ENCODE measurements around the gene CLEC1A. TPM values are rescaled to one million over a fixed set of nuclear protein-coding genes. Genes with fewer than 3 reads are reported as not detected.

The CLEC1A gene
- total RNA-seq, 1 donor from 2014 or later = 0.04 TPM

DNA sequence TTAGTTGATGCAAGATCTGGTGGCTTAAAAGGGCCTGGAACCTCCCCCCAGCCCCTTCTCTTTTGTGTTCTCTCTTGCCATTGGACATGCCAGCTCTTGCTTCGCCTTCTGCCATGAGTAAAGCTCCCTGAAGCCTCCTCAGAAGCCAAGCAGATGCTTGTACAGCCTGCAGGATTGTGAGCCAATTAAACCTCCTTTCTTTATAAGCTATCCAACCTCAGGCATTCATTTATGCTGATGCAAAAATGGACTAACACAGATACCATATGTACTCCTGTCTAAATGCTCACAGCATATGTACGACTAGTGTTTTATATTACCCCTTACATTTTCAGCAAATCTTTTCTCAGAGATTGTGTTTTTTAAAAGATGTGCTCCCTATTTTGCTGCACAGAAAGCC, 26.7 kb downstream of the CLEC1A start:
- TF ChIP-seq, protein P1, sequence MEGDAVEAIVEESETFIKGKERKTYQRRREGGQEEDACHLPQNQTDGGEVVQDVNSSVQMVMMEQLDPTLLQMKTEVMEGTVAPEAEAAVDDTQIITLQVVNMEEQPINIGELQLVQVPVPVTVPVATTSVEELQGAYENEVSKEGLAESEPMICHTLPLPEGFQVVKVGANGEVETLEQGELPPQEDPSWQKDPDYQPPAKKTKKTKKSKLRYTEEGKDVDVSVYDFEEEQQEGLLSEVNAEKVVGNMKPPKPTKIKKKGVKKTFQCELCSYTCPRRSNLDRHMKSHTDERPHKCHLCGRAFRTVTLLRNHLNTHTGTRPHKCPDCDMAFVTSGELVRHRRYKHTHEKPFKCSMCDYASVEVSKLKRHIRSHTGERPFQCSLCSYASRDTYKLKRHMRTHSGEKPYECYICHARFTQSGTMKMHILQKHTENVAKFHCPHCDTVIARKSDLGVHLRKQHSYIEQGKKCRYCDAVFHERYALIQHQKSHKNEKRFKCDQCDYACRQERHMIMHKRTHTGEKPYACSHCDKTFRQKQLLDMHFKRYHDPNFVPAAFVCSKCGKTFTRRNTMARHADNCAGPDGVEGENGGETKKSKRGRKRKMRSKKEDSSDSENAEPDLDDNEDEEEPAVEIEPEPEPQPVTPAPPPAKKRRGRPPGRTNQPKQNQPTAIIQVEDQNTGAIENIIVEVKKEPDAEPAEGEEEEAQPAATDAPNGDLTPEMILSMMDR (IDR thresholded peaks at IDR 0.05; ENCODE audit: insufficient read depth, low read length, poor library complexity, severe bottlenecking) = no peak
- no peak for DNase-seq (ENCODE audit: low read depth)
- no peaks in the 10 kb centered on the region for H3K36me3 ChIP-seq (ENCODE audit: control insufficient read depth, insufficient read depth, low read length)
- H3K4me3 ChIP-seq (ENCODE audit: low read depth, low read length) = no peak overlapping the region
- H3K27me3 ChIP-seq (ENCODE audit: control insufficient read depth, insufficient read depth, low read length) = no peaks in the 10 kb centered on the region

DNA sequence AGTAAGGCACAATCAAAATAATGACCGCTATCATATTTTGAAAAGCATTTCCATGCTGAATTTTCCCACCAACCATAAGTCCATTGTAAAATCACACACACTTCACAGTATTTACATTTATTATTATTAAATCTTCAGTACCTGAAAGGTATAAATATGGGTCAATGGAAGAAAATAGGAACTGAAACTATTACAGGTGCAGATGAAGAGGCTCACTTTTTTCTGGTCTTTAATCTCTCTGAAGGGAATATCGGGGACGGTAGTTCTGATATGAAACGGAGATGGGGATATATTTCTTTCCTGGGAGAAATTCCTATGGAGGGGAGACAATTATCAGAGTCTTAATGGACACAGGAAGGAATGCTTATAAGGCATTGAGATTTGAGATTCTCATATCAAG, 28.4 kb downstream of the CLEC1A start:
- Histone ChIP-seq H3K36me3 (ENCODE audit: control insufficient read depth, insufficient read depth, low read length) (no peaks in the 10 kb centered on the region), H3K4me3 (ENCODE audit: low read depth, low read length) (no peak overlapping the region), H3K27me3 (ENCODE audit: control insufficient read depth, insufficient read depth, low read length) (no peaks in the 10 kb centered on the region)
- no peak for DNase-seq (ENCODE audit: low read depth)
- TF ChIP-seq, protein P1 (IDR thresholded peaks at IDR 0.05; ENCODE audit: insufficient read depth, low read length, poor library complexity, severe bottlenecking) = no peak

DNA sequence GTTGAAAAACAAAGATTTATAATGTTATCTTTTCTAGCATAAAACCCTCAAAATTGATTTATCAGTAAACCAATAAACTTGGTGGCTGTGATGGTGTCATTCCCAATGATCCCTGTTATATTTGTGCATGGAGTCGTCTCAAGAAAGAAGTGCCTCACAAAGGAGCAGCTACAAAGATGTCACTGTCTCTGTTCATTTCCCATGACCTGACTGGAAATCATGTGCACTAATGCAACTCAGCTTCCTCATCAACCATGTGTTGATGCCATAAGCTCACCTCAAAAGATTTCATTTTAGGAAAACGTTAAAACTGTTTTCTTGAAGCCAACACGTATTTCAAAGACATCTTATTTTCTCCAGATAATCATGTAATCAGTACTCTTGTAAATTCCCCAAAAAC, 28.8 kb downstream of the CLEC1A start:
- TF ChIP-seq, protein P1 (IDR thresholded peaks at IDR 0.05; ENCODE audit: insufficient read depth, low read length, poor library complexity, severe bottlenecking) = no peak
- H3K36me3 ChIP-seq (ENCODE audit: control insufficient read depth, insufficient read depth, low read length) = no peaks in the 10 kb centered on the region
- H3K27me3 ChIP-seq (ENCODE audit: control insufficient read depth, insufficient read depth, low read length) = no peaks in the 10 kb centered on the region
- DNase-seq (ENCODE audit: low read depth) = no peak
- H3K4me3 ChIP-seq (ENCODE audit: low read depth, low read length) = no peak overlapping the region

DNA sequence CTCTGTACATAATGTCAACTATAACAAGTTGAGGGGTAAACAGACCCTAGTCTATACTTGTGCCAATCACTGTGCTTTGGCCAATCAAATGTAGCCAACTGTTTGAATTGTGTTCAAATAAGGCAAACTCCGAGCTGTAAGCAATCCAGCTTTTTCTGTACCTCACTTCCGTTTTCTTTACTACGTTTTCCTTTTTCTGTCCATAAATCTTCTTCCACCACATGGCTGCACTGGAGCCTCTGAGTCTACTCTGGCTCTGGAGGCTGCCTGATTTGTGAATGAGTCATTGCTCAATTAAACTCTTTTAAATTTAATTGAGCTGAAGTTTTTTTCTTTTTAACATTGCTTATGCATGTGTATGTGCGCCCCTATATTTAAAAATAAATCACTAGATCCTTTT, 29.7 kb downstream of the CLEC1A start:
- DNase-seq (ENCODE audit: low read depth) = no peak
- no peaks in the 10 kb centered on the region for H3K27me3 ChIP-seq (ENCODE audit: control insufficient read depth, insufficient read depth, low read length)
- no peaks in the 10 kb centered on the region for H3K36me3 ChIP-seq (ENCODE audit: control insufficient read depth, insufficient read depth, low read length)
- H3K4me3 ChIP-seq (ENCODE audit: low read depth, low read length) = no peak overlapping the region
- TF ChIP-seq, protein P1 (IDR thresholded peaks at IDR 0.05; ENCODE audit: insufficient read depth, low read length, poor library complexity, severe bottlenecking) = no peak

DNA sequence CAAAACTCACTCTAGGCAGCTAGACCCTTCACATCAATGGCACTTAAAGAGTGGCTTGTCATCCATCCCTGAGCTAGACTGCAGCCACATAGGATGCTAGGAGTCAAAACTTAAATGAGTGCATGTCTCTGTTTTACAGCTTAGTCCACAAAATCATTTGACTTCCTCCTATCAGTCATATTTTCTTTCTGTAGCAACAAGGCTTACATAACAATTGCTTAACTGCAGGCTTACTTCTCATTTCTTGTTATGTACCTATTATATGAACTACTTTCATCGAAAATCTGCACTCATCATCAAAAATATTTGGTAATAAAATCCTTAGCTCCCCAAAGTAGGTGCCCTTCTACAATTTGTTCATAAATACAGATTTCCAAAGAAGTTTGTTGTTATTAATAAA, 30.1 kb downstream of the CLEC1A start:
- no peak for DNase-seq (ENCODE audit: low read depth)
- TF ChIP-seq, protein P1 (IDR thresholded peaks at IDR 0.05; ENCODE audit: insufficient read depth, low read length, poor library complexity, severe bottlenecking) = no peak
- Histone ChIP-seq H3K36me3 (ENCODE audit: control insufficient read depth, insufficient read depth, low read length) (no peaks in the 10 kb centered on the region), H3K4me3 (ENCODE audit: low read depth, low read length) (no peak overlapping the region), H3K27me3 (ENCODE audit: control insufficient read depth, insufficient read depth, low read length) (no peaks in the 10 kb centered on the region)

DNA sequence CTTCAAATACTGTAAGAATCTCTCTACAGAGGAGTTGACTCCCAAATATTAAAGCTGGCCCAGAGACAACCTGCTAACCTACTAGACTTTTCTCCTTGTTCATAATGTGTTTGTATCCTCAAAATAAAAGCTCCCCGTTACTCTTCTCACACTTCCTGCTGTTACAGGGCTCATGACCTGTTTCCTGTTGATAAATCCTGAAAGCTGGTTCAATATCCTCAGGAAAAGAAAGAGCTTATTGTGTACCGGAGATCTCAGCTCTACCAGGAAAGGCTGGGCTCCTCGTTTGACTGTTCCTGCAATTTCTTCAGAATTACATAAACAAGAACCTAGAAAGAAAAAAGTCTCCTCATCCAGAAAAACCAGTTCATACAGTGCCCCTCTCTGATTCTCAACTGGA, 30.8 kb downstream of the CLEC1A start:
- TF ChIP-seq, protein P1 (IDR thresholded peaks at IDR 0.05; ENCODE audit: insufficient read depth, low read length, poor library complexity, severe bottlenecking) = no peak
- no peaks in the 10 kb centered on the region for H3K27me3 ChIP-seq (ENCODE audit: control insufficient read depth, insufficient read depth, low read length)
- no peak overlapping the region for H3K4me3 ChIP-seq (ENCODE audit: low read depth, low read length)
- H3K36me3 ChIP-seq (ENCODE audit: control insufficient read depth, insufficient read depth, low read length) = no peaks in the 10 kb centered on the region
- no peak for DNase-seq (ENCODE audit: low read depth)

Data from kidney epithelial cell (primary cell).